ENCODE results near the gene TAF1D.
"Not testable (repeated sequence)": the region's sequence is repeated elsewhere in the genome, so short reads cannot be mapped to it uniquely, and the experiment has no call there.

TAF1D gene, protein sequence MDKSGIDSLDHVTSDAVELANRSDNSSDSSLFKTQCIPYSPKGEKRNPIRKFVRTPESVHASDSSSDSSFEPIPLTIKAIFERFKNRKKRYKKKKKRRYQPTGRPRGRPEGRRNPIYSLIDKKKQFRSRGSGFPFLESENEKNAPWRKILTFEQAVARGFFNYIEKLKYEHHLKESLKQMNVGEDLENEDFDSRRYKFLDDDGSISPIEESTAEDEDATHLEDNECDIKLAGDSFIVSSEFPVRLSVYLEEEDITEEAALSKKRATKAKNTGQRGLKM

DNA sequence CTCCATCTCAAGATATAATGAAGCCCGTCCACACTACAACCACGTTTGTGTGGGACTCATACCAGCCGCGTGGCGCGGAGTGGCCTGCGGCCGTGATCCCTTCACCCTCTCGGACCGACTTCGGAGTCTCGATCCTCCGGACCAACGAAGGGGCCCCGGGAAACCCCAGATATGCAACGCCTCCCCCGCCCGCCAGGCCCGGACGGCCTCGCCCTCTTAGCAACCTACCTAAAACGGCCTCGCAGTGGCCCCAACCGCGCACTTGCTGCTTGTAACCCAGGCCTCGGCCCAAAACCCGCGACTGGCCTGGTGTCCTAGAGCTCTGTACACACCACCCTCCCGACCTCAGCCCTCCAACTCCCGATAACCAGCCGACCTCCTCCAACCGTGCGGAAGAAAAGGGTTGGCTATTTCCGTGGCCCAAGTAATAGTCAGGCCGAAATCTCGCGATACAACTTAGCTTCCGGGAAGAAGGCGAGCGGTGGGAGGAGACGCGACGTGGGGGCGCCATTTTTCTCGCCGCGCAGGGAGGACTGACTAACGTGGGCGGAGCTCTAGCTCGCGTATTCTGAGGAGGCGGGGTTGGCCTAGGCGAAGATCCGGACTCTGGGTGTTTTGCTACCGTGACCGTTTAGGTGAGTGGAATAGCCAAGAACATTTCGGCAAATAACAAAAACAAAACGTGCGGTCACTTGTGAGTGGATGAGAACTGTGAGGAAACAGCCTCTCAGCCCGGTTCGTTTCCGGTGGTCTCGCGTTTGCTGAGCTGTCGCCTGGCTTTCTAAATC, at the start of gene TAF1D, which contains the start of gene C11orf54:
TSS of gene TAF1D (minus strand) at position 402 of the 788 bp plus-strand sequence. CDS start 2,191 bp downstream, outside the sequence.
TSS of gene C11orf54 (plus strand) at position 579 of the 788 bp plus-strand sequence. CDS start 5,722 bp downstream, outside the sequence.
- DNase-seq (ENCODE audit: low read depth) = peak; percentile 98

DNA sequence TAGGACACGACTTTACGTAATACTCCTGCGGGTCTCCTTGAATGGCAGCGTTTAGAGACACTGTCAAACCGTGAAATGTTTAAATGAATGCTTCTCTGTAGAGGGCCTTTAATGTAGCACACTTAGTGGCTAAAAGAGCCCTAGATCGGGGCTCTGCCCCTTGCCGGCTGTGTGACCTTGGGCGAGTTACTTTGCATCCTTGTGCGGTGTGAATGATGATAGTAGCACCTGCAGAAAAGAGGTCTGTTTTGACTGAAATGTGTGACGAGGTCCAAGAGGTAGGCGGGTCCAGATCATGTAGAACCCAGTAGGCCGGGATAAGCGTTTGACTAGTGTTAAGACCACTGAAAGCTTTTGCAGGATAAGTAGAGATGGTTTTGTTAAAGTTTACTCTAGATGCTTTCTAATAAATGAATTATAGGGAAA, 43.7 kb upstream of the TAF1D start:
- no peak for DNase-seq (ENCODE audit: low read depth)

DNA sequence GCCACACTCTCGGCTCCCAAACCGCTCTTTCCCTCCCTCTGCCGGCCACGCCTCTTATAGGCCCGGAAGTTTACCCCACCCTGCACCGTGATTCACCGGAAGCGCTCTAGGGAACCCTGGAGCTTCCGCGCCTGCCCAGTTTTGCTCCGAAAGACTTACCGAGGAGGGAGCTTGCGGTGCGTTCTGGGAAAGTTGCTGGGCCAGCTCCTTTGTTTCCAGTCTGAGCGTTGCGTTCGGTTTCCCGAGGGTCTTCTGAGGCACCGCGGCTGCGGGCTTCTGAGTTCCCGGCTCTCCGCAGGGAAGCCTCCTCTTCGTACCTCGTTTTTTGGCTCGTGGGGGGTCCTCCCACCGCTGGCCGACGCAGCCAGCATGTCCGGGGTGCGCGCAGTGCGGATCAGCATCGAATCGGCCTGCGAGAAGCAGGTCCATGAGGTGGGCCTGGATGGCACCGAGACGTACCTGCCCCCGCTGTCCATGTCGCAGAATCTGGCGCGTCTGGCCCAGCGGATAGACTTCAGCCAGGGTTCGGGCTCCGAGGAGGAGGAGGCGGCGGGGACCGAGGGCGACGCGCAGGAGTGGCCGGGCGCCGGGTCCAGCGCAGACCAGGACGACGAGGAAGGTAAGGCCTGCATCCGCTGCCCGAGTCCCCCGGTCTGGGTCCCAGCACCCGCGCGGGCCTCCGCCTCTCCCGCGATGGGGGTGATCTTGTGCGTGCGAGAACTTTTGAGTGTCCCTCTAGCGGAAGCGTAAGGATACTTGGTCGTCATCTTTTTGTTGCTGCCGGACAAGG, 43.0 kb upstream of the TAF1D start, which contains the start of gene MED17:
TSS of gene MED17 (plus strand) at position 138 of the 790 bp plus-strand sequence. CDS start at position 370, 232 bp downstream.
- DNase-seq (ENCODE audit: low read depth) = peak; percentile 94

DNA sequence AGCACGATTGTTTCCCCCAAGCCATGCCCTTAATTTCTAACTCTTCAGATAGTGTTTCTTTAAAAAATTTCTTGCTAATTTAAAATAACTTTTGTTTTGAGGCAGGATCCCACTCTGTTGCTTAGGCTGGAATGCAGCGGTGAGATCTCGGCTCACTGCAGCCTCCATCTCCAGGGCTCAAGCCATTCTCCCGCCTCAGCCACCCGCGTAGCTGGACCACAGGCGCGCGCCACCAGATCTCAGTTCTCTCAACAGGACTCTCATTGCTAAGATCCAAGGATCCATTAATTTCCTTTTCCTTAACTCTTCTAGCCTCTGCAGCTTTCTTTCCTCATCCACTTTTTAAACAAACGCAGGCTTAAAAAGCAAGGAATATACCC, 42.5 kb upstream of the TAF1D start:
- no peak for DNase-seq (ENCODE audit: low read depth)

DNA sequence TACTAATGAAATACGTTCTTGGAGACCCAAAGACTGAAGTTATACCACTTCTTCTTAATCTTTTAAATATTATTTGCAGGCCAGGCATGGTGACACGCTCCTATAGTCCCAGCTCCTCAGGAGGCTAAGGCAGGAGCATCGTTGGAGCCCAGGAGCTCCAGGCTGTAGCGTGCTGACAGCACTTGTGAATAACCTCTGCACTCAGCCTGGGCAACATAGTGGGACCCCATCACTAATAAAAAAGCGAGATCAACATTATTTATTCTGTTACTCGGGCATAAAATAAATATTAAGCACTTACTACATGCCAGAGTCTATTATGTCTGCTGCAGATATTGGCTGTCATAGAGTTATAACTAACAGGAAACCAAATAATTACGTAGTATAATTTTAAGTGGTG, 42.1 kb upstream of the TAF1D start:
- DNase-seq (ENCODE audit: low read depth) = no peak

DNA sequence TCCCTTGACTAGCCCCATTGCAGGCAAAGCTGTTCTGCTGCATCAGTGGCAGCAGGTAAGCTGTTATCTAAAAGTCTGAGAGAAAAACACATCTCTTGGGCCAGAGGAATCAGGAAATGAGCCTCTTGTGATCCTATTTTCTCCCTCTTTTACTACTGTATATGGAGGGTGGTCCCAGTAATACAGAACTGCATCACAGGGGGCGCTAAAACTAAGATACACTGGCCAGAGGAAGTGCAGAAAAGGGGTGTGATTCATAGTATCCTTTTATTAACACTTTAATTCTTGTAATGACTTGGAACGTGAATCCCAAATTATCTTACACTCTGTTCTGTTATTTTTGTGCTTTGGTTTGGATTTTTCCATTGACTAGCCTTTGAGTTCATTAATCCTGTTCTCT, 34.0 kb upstream of the TAF1D start:
- DNase-seq (ENCODE audit: low read depth) = peak; percentile 14

DNA sequence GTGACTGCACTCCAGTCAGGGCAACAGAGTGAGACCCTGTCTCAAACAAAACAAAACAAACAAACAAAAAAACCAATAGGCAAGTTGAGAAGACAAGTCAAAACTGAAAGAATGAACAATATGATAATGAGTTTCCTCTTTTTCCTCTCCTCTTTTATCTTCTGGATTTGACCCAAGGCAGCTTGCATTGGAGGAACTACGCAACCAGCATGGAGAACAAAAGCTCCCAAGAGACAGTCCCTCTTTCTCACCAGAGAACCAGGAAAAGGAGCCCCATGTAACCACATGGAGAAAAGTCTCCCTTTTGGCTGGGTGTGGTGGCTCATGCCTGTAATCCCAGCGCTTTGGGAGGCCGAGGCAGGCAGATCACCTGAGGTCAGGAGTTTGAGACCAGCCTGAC, 33.3 kb upstream of the TAF1D start:
- not testable (repeated sequence) for DNase-seq (ENCODE audit: low read depth)

DNA sequence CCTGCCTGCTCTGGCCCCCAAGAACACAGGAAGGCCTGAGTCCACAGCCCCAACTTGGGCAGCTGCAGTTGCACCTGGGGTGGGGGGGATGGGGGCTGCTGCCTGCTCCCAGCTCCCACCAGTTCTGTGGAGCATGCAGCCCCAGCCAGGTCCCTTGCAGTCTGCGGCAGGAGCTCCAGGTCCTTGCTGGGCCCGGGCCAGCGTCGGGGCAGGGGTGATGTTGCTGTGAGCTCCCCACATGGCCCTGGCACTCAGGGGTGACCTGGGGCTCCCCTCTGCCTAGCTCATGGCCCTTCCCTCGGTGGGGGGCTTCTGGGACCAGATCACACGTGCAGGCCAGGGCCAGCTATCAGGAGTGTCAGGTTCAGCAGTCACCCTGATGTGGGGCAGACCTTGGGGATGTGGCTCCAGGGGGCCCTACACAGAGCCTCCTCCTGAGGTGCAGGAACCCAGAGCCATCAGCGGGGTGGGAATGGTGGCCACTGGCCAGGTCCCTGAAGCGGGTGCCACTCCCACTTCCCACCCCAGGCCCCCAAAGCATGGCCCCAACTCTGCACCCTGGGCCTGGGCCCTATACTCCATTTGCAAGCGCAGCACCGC, 32.4 kb upstream of the TAF1D start:
- no peak for DNase-seq (ENCODE audit: low read depth)

DNA sequence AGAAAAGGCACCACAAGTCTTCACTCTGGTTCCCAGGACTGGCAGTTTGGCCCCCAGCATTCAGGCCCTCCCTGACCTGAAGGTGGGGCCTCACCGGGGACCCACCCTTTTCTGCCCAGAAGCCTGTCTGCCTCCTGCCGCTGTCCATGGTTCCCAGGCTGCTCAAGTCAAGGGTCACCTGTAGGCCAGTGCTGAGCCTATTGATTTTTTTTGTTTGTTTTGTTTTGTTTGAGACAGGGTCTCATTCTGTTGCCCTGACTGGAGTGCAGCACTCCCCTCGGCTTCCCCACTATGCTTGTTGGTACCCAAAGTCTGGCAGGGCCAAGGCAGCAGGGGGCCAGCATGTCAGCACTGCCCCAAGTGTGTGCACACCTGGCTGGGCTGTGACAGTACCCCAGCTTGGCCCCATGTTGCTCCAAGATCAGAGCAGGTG, 31.8 kb upstream of the TAF1D start:
- DNase-seq (ENCODE audit: low read depth) = no peak

DNA sequence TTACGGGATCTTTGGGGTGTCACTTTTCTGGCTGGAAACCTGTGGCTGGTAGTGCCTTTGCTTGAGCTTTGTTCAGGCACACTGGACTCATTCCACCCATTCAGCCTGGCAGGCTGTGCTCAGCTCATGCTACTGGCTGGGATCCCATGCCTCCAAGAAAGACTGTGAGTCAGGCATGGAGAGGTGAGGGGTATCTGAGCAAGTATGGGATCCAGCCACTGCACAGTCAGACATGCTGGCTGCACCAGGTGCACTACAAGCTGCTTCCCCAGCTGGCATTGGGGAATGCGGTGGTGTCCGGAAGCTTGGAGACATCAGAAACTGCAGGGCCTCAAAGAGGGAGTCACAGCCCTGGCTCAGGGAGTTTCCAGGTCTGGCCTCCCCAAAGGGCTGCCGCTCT, 30.8 kb upstream of the TAF1D start:
- no peak for DNase-seq (ENCODE audit: low read depth)

DNA sequence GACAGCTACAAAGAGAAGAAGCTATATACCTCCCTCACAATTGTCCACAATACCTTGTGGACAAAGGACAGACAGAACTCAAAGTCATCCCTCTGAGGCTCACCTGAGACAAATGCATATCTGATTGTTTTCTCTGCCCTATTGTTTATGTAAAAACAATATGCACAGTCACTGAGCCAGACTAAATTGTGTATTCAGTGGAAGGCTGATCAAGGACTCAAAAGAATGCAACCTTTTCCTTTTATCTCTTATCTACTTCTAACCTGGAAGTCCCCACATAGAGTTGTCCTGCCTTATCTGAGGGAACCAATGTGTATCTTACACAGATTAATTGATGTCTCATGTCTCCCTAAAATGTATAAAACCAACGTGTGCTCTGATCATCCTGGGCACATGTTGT, 28.9 kb upstream of the TAF1D start:
- DNase-seq (ENCODE audit: low read depth) = no peak

DNA sequence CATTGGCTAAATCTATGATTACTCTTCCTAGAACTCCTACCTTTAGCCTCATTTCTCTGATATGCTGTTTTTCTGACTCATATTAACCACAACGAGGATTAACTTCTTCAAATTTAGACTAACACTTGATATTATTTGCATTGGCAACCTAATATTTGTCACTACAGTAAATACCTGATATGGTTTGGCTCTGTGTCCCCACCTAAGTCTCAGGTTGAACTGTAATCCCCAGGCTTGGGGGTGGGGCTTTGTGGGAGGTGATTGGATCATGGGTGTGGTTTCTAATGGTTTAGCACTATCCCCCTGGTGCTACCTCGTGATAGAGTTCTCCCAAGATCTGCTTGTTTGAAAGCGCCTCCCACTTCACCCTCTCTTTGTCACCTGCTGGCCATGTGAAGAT, 25.7 kb upstream of the TAF1D start:
- DNase-seq (ENCODE audit: low read depth) = no peak

DNA sequence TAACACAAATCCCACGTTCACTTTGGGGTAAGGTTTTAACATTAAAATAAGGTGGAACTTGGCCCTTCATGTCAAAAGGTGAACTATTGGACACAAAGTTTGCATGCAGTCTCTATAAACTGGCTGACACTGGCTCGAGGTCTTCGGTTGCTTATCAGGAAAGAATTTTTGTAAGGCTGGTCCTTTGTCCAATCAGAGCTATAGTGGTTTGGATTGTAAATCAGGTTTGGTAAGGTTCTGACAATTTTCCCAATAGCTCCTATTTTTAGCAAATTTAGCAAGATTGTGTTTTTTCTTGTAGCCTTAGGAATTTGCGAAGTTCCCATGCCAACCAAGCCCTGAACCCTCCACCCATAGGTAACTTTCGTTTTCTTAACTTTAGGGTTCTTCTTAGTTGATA, 25.2 kb upstream of the TAF1D start:
- no peak for DNase-seq (ENCODE audit: low read depth)

DNA sequence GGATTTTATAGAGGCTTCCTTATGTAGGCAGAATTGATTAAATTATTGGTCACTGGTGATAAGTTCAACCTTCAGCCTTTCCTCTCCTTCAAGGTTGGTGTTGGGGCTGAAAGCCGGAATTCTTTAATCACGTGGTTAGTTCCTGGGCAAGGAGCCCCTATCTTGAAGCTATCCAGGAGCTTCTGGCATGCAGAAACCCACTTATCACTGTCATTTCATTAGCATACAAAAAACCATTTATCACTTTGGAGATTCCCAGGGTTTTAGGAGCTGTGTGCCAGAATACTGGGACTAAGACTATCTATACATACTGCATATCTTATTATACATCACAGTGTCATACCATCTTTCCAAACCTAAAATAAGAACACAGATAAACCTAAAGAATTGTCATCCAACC, 24.3 kb upstream of the TAF1D start:
- no peak for DNase-seq (ENCODE audit: low read depth)

DNA sequence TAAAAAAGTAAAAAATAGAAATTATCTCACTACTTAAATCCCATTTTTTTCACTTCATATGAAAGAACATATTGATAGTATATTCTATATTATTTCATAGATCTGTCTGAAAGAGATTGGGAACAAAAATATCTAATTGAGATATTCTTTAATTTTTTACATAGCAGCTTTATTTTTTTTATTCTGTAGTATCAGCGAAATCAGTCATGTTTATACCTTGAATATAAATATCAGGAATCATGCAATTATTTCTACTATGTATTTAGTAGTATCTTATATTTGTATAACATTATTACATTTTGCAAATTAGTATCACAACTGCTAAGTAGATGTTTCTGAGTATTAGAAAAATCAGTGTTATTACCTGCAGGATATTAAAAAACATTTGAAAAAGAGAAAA, 20.6 kb upstream of the TAF1D start:
- no peak for DNase-seq (ENCODE audit: low read depth)

DNA sequence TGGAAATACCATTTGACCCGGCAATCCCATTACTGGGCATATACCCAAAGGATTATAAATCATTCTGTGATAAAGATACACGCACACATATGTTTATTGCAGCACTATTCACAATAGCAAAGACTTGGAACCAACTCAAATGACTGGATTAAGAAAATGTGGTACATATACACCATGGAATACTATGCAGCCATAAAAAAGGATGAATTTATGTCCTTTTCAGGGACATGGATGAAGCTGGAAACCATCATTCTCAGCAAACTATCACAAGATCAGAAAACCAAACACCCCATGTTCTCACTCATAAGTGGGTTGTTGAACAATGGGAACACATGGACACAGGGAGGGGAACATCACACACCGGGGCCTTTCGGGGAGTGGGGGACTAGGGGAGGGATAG, 17.8 kb upstream of the TAF1D start:
- not testable (repeated sequence) for DNase-seq (ENCODE audit: low read depth)

DNA sequence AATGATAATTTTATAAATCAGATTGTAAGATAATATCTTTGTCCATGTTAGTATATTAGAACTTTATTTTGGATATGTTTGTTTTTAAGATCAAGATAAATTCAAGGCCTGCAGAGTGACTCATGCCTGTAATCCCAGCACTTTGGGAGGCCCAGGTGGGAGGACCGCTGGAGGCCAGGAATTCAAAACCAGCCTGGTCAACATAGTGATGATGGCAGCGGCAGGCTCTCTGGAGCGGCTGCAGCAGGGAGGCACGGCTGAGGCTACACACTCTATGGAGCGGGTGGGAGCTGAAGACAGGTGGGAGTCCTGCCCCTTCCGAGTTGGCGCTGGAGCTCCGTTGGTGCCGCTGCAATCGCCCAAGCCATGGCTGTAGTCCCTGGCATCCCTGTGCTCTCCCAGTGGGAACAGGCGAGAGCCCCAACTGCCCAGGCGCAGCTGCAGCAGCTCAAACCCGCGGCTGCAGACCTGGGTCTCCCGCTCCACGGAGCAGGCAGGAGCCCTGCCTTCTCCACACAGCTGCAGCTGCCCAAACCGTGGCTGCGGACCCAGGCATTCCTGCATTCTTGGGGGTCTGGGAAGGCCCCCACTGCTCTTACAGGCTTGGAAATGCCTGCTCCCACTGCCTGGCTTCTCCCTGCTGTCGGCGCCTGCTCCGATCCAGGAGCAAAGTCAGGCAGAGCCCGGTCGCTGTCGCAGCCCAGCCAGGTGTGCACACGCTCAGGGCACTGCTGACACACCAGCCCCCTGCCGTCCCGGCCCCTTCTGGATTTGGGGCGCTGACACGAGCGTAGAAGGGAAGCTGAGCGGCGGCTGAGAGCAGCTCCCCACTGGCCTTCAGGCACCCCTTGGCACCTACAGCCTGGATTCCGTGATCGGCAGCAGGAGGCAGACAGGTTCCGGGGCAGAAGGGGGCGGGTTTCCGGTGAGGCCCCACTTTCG, 16.9 kb upstream of the TAF1D start:
- no peak for DNase-seq (ENCODE audit: low read depth)

DNA sequence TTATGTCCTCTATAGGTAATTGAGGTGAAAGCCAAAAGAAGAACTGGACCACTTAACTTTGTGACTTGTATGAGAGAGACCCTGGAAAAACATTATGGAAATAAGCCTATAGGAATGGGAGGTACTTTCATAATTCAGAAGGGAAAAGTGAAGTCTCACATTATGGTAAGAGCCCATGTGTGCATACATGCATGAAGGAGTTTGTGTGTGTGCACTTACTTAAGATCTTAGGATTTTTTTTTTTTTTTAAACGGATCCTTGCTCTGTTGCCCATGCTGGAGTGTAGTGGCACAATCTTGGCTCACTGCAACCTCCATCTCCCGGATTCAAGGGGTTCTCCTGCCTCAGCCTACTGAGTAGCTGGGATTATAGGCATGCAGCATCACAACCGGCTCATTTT, 16.0 kb upstream of the TAF1D start:
- no peak for DNase-seq (ENCODE audit: low read depth)

DNA sequence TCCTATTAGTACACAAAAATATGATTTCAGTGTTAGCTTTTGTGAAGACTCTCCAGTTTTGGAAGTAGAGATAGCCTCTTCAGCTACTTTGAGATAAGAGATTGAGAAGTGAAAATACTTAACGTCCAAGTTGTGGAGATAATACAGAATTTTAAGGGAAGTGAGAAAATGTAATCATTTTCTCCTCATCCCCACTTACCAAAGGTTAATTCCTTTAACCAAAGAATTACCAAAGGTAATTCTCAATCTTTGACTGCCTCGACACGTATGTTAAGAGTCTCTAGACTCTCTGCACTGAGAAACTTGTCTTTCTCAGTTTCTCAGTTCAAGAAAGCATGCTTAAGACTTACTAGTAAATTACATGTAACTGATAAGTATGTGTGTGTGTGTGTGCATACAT, 15.5 kb upstream of the TAF1D start:
- no peak for DNase-seq (ENCODE audit: low read depth)

DNA sequence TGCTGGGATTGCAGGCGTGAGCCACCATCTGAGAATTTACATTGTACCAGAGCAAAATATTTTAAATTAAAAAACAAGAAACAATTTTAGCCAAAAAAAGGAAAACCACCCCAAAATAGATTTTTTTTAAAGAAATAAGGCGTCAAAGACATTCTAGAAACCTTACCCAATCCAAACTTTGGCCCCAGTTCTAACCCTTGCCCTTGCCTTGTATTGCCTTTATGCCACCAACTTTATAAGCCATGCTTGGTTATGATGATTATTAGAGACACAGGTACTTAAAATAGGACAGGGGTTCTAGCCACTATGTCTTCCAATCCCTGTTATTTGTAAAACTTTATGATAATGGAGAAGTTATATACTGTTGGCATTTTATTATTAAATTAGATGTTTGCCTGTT, 11.9 kb upstream of the TAF1D start:
- no peak for DNase-seq (ENCODE audit: low read depth)

DNA sequence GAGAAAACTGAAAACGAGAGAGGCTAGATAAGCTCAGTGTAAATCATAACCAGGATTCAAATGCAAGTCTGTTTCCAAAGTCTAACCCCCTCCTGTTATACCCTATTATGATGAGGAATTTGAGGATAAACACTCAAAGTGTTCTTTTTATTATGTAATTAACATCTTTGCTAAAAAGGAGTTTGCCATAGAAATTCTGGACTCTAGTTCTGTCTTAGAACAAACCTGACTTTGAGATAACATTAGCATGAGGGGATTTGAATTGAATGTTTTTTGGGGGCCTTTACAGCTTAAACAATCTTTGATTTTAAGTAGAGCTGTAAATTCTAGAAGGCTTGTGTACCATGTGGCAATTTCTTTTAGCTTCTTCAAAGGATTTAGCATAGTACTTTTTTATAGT, 9.7 kb upstream of the TAF1D start:
- DNase-seq (ENCODE audit: low read depth) = no peak

Data from EH (cell line).